ENCODE measurements around the gene TARBP1. TPM values are rescaled to one million over a fixed set of nuclear protein-coding genes. Genes with fewer than 3 reads are reported as not detected.

The TARBP1 gene
- total RNA-seq, result 10 to 100 TPM; 27.1 to 58.1 (median 31.3) TPM

- Histone ChIP-seq H3K27ac (peak within 1 kb of the TSS; percentile 67 to 84 (median 83)), H3K27me3 (no peaks in the 10 kb centered on the region), H3K4me3 (replicated peaks in 1 of 3) (peak within 1 kb of the TSS; percentile 60 to 80 (median 72)), H3K4me1 (peaks cover 5 to 10% of the 10 kb centered on the region in 2 donors), H3K36me3 (no peaks in the 10 kb centered on the region), H3K9me3 (no peaks in the 10 kb centered on the region)
- intact Hi-C loops (cut with DNase I), result no loop called here
- TF ChIP-seq CTCF (IDR thresholded peaks at IDR 0.05), result peak in 3 of 6 experiments; percentile 6 to 33 (median 20)
- peak in 1 of 2 donors; percentile 80 for TF ChIP-seq POLR2A (IDR thresholded peaks at IDR 0.05)
- 0 to 2% methylated on average over 2 to 6 of the region's 122 CpGs for WGBS, 2 donors
- DNase-seq, result peak; percentile 71 to 74
These were observed at the start of gene TARBP1 for GRCh38 chr1:234478481-234479309. TARBP1 (minus strand) TSS chr1:234479179; CDS start chr1:234479103, 76 bp downstream.

GRCh38 chr1:234528074-234528865 is 49.3 kb upstream of the TARBP1 start:
- no peak for DNase-seq
- no peaks in the 10 kb centered on the region for H3K27me3 ChIP-seq
- H3K9me3 ChIP-seq, result no peaks in the 10 kb centered on the region
- intact Hi-C loops (cut with DNase I), result no loop called here
- H3K27ac ChIP-seq, result no peak overlapping the region
- peaks cover 30 to 60% of the 10 kb centered on the region in 2 donors for H3K4me1 ChIP-seq
- H3K4me3 ChIP-seq (replicated peaks in 1 of 3), result no peak overlapping the region
- no peaks in the 10 kb centered on the region for H3K36me3 ChIP-seq
- 60 to 62% methylated on average over 14 of the region's 14 CpGs for WGBS, 2 donors
- TF ChIP-seq POLR2A (IDR thresholded peaks at IDR 0.05), result no peak
- TF ChIP-seq CTCF (IDR thresholded peaks at IDR 0.05), result no peak

- no peaks in the 10 kb centered on the region for H3K36me3 ChIP-seq
- no peak overlapping the region for H3K4me3 ChIP-seq (replicated peaks in 1 of 3)
- WGBS, 2 donors, result 92 to 94% methylated on average over 6 of the region's 6 CpGs
- no peak for TF ChIP-seq POLR2A (IDR thresholded peaks at IDR 0.05)
- no peak for TF ChIP-seq CTCF (IDR thresholded peaks at IDR 0.05)
- no peaks in the 10 kb centered on the region for H3K27me3 ChIP-seq
- intact Hi-C loops (cut with DNase I), result no loop called here
- no peaks in the 10 kb centered on the region for H3K9me3 ChIP-seq
- H3K4me1 ChIP-seq, result peaks cover 30 to 60% of the 10 kb centered on the region in 2 donors
- H3K27ac ChIP-seq, result no peak overlapping the region
- DNase-seq, result no peak
These were observed 48.4 kb upstream of the TARBP1 start for GRCh38 chr1:234527346-234527745.

- 62 to 76% methylated on average over 3 of the region's 3 CpGs for WGBS, 2 donors
- TF ChIP-seq POLR2A (IDR thresholded peaks at IDR 0.05), result no peak
- TF ChIP-seq CTCF (IDR thresholded peaks at IDR 0.05), result no peak
- H3K4me1 ChIP-seq, result peaks cover 29 to 60% of the 10 kb centered on the region in 2 donors
- H3K27me3 ChIP-seq, result no peaks in the 10 kb centered on the region
- H3K27ac ChIP-seq, result no peak overlapping the region
- DNase-seq, result no peak
- H3K4me3 ChIP-seq (replicated peaks in 1 of 3), result no peak overlapping the region
- H3K36me3 ChIP-seq, result no peaks in the 10 kb centered on the region
- intact Hi-C loops (cut with DNase I), result no loop called here
- H3K9me3 ChIP-seq, result no peaks in the 10 kb centered on the region
These were observed 47.9 kb upstream of the TARBP1 start for GRCh38 chr1:234526922-234527321.

Measured in thyroid gland (tissue), 4 donors.